GM12878 (cell line): Measurements from ENCODE around the gene BBOX1. TPM values are rescaled to one million over a fixed set of nuclear protein-coding genes. Genes with fewer than 3 reads are reported as not detected.

Experiments used
- ATAC-seq: fragments of 200-7000 bp; cut with Tn5 transposase; 3 replicates; pipeline ENCODE4 v1.9.1; 2020; ENCODE audit warnings: mild to moderate bottlenecking, moderate library complexity
- BruUV-seq: library from RNA; stranded (reverse); fragments of 400-500 nt; replicated peaks from 2 replicates; lab custom pipeline; 2021; lab: Mats Ljungman, UMichigan
- CTCF ChIA-PET: fragments of 300-600 bp; sonication (Branson Sonifier 250); formaldehyde crosslinking; extraction: SDS; loops from one replicate; lab custom pipeline; 2021; ENCODE audit warnings: inconsistent platforms; lab: Yijun Ruan, JAX
- POLR2A ChIA-PET: fragments of 350-600 bp; formaldehyde crosslinking; extraction: SDS; loops from one replicate; lab custom pipeline; 2021; ENCODE audit warnings: inconsistent platforms; lab: Charles Lee
- RAD21 ChIA-PET: fragments of 300-600 bp; sonication (Branson Sonifier 250); formaldehyde crosslinking; loops from one replicate; lab custom pipeline; 2023; ENCODE audit warnings: antibody characterized with exemption; ENCODE audit not compliant: unreplicated experiment; lab: Charles Lee
- SMC1A ChIA-PET: fragments of 300-600 bp; sonication (Branson Sonifier 250); formaldehyde crosslinking; loops from one replicate; lab custom pipeline; 2023; ENCODE audit not compliant: unreplicated experiment, uncharacterized antibody; lab: Charles Lee
- DNase-seq: peaks from one replicate; pipeline ENCODE4 v3.0.0-alpha.2; 2011; ENCODE audit warnings: low read depth, low spot score
- FAIRE-seq: peaks from 3 replicates; lab custom pipeline; 2011; peaks lifted over from hg19 to GRCh38; lab: Jason Lieb, UNC
- H2AFZ ChIP-seq: 2 replicates; pipeline ENCODE4 v1.6.0; 2011; ENCODE audit warnings: low read depth, low read length, control low read depth; ENCODE audit not compliant: control insufficient read depth
- H3K27ac ChIP-seq: 2 replicates; pipeline ENCODE4 v1.5.1; 2011; ENCODE audit warnings: control low read depth; ENCODE audit not compliant: control insufficient read depth, insufficient read depth
- H3K27me3 ChIP-seq, 2 experiments: replicated peaks in 1 of 2; 2 replicates each; pipeline versions ENCODE4 v1.6.0 to v1.6.1; 2011; ENCODE audit warnings: low read length in 1 of 2; ENCODE audit not compliant: control insufficient read depth in 2 of 2, insufficient read depth in 2 of 2
- H3K36me3 ChIP-seq, 2 experiments: 2 replicates each; pipeline ENCODE4 v1.5.1; 2011; ENCODE audit warnings: low read length in 1 of 2; ENCODE audit not compliant: control insufficient read depth in 2 of 2, insufficient read depth in 2 of 2
- H3K4me1 ChIP-seq: 2 replicates; pipeline ENCODE4 v1.6.1; 2011; ENCODE audit warnings: mild to moderate bottlenecking, low read length, moderate library complexity, mixed read lengths; ENCODE audit not compliant: control insufficient read depth, insufficient read depth
- H3K4me2 ChIP-seq: 2 replicates; pipeline ENCODE4 v1.6.0; 2011; ENCODE audit warnings: control low read depth; ENCODE audit not compliant: control insufficient read depth, insufficient read depth
- H3K4me3 ChIP-seq: fragments of 200-600 bp; sonication (generic); 2 replicates; pipeline ENCODE4 v1.5.1; 2016
- H3K79me2 ChIP-seq: 2 replicates; pipeline ENCODE4 v1.6.0; 2011; ENCODE audit warnings: low read length; ENCODE audit not compliant: control insufficient read depth, insufficient read depth
- H3K9ac ChIP-seq: 2 replicates; pipeline ENCODE4 v1.8.0; 2011; ENCODE audit warnings: low read length, control low read depth, mixed read lengths; ENCODE audit not compliant: control insufficient read depth, insufficient read depth
- H3K9me3 ChIP-seq: replicated peaks from 3 replicates; pipeline ENCODE4 v1.5.1; 2011; ENCODE audit warnings: mild to moderate bottlenecking, low read length; ENCODE audit not compliant: control insufficient read depth, insufficient read depth
- H4K20me1 ChIP-seq: 2 replicates; pipeline ENCODE4 v1.6.0; 2011; ENCODE audit not compliant: control insufficient read depth, insufficient read depth
- KAT2A ChIP-seq: conservative IDR thresholded peaks from 2 replicates; pipeline ENCODE4 v1.6.1; 2011; ENCODE audit warnings: low read depth, low read length; ENCODE audit not compliant: control insufficient read depth
- LARP7 ChIP-seq: fragments of 450-650 bp; IDR thresholded peaks from 2 replicates; pipeline ENCODE4 v1.6.1; 2017; ENCODE audit warnings: mild to moderate bottlenecking
- MTA3 ChIP-seq: IDR thresholded peaks from 2 replicates; pipeline ENCODE4 v1.6.1; 2012; ENCODE audit warnings: low read length, inconsistent platforms, borderline replicate concordance
- MYC ChIP-seq: IDR thresholded peaks from 2 replicates; pipeline ENCODE4 v1.6.1; 2011; ENCODE audit warnings: mild to moderate bottlenecking, low read length, moderate library complexity, inconsistent platforms; ENCODE audit not compliant: insufficient read depth, insufficient replicate concordance, insufficient read length, severe bottlenecking
- NBN ChIP-seq: fragments of 450-650 bp; IDR thresholded peaks from 2 replicates; pipeline ENCODE4 v1.6.1; 2016
- NRF1 ChIP-seq: conservative IDR thresholded peaks from 2 replicates; pipeline ENCODE4 v1.6.1; 2011; ENCODE audit warnings: mild to moderate bottlenecking, low read depth, low read length, improper control_type of control experiment
- PAX5 ChIP-seq: IDR thresholded peaks from 2 replicates; pipeline ENCODE4 v1.6.1; 2011; ENCODE audit warnings: low read depth, low read length, borderline replicate concordance
- TARDBP ChIP-seq: IDR thresholded peaks from 2 replicates; pipeline ENCODE4 v1.6.1; 2016; ENCODE audit warnings: borderline replicate concordance
- YBX1 ChIP-seq: fragments of 450-650 bp; IDR thresholded peaks from 2 replicates; pipeline ENCODE4 v1.6.1; 2016; ENCODE audit warnings: antibody characterized with exemption
- WGBS: methylation state at CpG from one replicate; pipeline ENCODE4 v1.1.6; 2016; ENCODE audit warnings: low lambda C conversion rate; ENCODE audit not compliant: insufficient replicate concordance, insufficient coverage; ENCODE audit errors: missing lambda C conversion rate; 5-methylcytosine and 5-hydroxymethylcytosine counted together
- in situ Hi-C: fragments of 300-500 bp; cut with MboI; formaldehyde crosslinking; loops from 9 replicates; pipeline ENCODE4 v1.14.3; 2018; ENCODE audit warnings: mixed read lengths
- intact Hi-C: fragments of 100-400 bp; cut with micrococcal nuclease; formaldehyde crosslinking; loops from one replicate; pipeline ENCODE4 v1.14.2; 2022; ENCODE audit not compliant: unreplicated experiment
- polyA plus RNA-seq, 11 experiments: library from polyadenylated mRNA; depleted of rRNA in 4 of 11; unstranded in 6 of 11; stranded (reverse) in 5 of 11; fragments of >200 nt; fragmentation: Nextera tagmentation in 4 of 11; fragmentation: Illumina TruSeq in 1 of 11; extraction: Ambion mirVana in 4 of 11; extraction: Trizol in 1 of 11; gene quantifications; 1 replicate in 1 of 11; 2 replicates in 10 of 11; pipeline versions ENCODE4 v1.2.1 to v1.2.3, GENCODE V29; 2011 to 2016; ENCODE audit warnings: inconsistent platforms in 2 of 11, missing spikeins in 2 of 11, low read depth in 1 of 11
- total RNA-seq, 4 experiments: library from RNA; depleted of rRNA in 3 of 4; stranded (reverse); fragments of >200 nt in 3 of 4; fragmentation: Illumina TruSeq in 1 of 4; extraction: Trizol in 1 of 4; gene quantifications; 2 replicates each; pipeline versions ENCODE4 v1.2.1 to v1.2.3, GENCODE V29; 2013 to 2021
- TF ChIP-seq, protein P1 (sequence below): fragments of 450-650 bp; formaldehyde crosslinking; IDR thresholded peaks from 2 replicates; pipeline ENCODE4 v1.4.0; 2022; ENCODE audit warnings: mild to moderate bottlenecking, moderate library complexity
- TF ChIP-seq, protein P2 (sequence below): IDR thresholded peaks from 2 replicates; pipeline ENCODE4 v1.6.1; 2011; ENCODE audit warnings: borderline replicate concordance, low read depth, mild to moderate bottlenecking, moderate library complexity, mixed read lengths, low read length; ENCODE audit not compliant: insufficient read depth; ENCODE audit errors: extremely low read length
- TF ChIP-seq, protein P3 (sequence below), 3 experiments: IDR thresholded peaks in 2 of 3; conservative IDR thresholded peaks in 1 of 3; 2 replicates each; pipeline ENCODE4 v1.5.1; 2011; ENCODE audit warnings: low read depth in 3 of 3, low read length in 3 of 3, mild to moderate bottlenecking in 3 of 3, control low read depth in 2 of 3, moderate library complexity in 2 of 3, inconsistent platforms in 1 of 3, mixed read lengths in 1 of 3; ENCODE audit not compliant: control insufficient read depth in 2 of 3, insufficient read depth in 1 of 3; ENCODE audit errors: extremely low read depth in 1 of 3
- TF ChIP-seq, protein P4 (sequence below): IDR thresholded peaks from 2 replicates; pipeline ENCODE4 v1.6.1; 2012; ENCODE audit warnings: mild to moderate bottlenecking, low read depth, low read length

BBOX1 gene
- total and polyA plus RNA-seq, 10 of the 15 experiments (the other 5 are each of a cell fraction or from before 2014, with no cell fraction given) = 3.5 TPM; not detected in 9

DNA sequence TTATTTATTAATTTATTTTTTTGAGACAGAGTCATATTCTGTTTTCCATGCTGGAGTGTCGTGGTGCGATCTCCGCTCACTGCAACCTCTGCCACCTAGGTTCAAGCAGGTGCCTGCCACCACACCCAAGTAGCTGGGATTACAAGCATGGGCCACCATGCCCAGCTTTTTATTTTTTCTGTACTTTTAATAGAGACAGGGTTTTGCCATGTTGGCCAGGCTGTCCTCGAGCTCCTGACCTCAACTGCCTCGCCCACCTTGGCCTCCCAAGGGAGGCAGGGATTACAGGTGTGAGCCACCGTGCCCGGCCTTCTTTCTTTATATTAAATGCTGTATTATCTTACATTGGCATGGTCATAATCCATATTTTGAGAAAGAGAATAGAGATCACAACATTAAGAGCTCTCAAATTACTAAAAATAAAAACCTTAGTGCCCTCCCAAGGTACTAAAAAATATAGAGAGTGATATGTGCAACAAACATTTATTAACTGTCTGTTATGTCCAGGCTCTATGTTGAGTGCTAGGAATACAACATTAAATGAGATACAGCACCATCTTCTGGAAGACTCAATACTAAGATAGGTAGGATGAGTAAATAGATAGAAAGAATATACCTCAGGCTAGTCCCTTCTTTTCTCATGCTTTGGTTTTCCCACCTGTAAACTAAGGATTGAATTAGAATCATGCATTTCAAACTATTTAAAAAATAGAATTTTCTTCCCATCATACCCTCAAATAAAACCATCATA lies 84.1 kb downstream of the BBOX1 start:
- no TSS peak for BruUV-seq
- RAD21 ChIA-PET = interaction anchor here (0.8 kb wide), 1 partner anchor 371 kb away, joined by 4 read pairs; no protein-coding TSS in a partner anchor
- CTCF ChIA-PET = interaction anchor here (0.6 to 1.1 kb wide), 3 partner anchors 8 to 411 kb away, joined by 3 read pairs; no protein-coding TSS in a partner anchor
- Histone ChIP-seq H3K4me1 (no peaks in the 10 kb centered on the region), H2AFZ (no peak overlapping the region), H3K27ac (no peak overlapping the region), H3K9ac (no peak overlapping the region), H3K27me3 (no peaks in the 10 kb centered on the region), H3K9me3 (no peaks in the 10 kb centered on the region), H4K20me1 (no peaks in the 10 kb centered on the region), H3K36me3 (no peaks in the 10 kb centered on the region), H3K4me3 (no peak overlapping the region), H3K4me2 (no peak overlapping the region), H3K79me2 (no peaks in the 10 kb centered on the region)
- intact Hi-C loops (loop anchor here (10.0 kb wide), 1 partner anchor 370 kb away; no protein-coding TSS in a partner anchor), in situ Hi-C loops (no loop called here)
- DNase-seq (no peak), FAIRE-seq (no peak), ATAC-seq (no peak)
- POLR2A ChIA-PET = no interaction called here
- SMC1A ChIA-PET = interaction anchor here (0.7 to 1.2 kb wide), 3 partner anchors 63 to 375 kb away, joined by 3 to 4 read pairs (median 3); no protein-coding TSS in a partner anchor
- 39% methylated on average over 7 of the region's 7 CpGs for WGBS
- no peak for TF ChIP-seq MYC
- TF ChIP-seq TARDBP = no peak
- TF ChIP-seq PAX5 = no peak
- TF ChIP-seq, protein P1, sequence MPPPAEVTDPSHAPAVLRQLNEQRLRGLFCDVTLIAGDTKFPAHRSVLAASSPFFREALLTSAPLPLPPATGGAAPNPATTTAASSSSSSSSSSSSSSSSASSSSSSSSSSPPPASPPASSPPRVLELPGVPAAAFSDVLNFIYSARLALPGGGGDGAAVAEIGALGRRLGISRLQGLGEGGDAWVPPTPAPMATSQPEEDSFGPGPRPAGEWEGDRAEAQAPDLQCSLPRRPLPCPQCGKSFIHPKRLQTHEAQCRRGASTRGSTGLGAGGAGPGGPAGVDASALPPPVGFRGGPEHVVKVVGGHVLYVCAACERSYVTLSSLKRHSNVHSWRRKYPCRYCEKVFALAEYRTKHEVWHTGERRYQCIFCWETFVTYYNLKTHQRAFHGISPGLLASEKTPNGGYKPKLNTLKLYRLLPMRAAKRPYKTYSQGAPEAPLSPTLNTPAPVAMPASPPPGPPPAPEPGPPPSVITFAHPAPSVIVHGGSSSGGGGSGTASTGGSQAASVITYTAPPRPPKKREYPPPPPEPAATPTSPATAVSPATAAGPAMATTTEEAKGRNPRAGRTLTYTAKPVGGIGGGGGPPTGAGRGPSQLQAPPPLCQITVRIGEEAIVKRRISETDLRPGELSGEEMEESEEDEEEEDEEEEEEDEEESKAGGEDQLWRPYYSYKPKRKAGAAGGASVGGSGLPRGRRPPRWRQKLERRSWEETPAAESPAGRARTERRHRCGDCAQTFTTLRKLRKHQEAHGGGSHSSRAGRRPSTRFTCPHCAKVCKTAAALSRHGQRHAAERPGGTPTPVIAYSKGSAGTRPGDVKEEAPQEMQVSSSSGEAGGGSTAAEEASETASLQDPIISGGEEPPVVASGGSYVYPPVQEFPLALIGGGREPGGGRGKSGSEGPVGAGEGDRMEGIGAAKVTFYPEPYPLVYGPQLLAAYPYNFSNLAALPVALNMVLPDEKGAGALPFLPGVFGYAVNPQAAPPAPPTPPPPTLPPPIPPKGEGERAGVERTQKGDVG (CRISPR knock-in tag) = no peak
- no peak for TF ChIP-seq LARP7
- TF ChIP-seq KAT2A = no peak
- TF ChIP-seq, protein P2, sequence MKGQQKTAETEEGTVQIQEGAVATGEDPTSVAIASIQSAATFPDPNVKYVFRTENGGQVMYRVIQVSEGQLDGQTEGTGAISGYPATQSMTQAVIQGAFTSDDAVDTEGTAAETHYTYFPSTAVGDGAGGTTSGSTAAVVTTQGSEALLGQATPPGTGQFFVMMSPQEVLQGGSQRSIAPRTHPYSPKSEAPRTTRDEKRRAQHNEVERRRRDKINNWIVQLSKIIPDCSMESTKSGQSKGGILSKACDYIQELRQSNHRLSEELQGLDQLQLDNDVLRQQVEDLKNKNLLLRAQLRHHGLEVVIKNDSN = no peak
- no peak for TF ChIP-seq NBN
- TF ChIP-seq YBX1 = no peak
- TF ChIP-seq, protein P3, sequence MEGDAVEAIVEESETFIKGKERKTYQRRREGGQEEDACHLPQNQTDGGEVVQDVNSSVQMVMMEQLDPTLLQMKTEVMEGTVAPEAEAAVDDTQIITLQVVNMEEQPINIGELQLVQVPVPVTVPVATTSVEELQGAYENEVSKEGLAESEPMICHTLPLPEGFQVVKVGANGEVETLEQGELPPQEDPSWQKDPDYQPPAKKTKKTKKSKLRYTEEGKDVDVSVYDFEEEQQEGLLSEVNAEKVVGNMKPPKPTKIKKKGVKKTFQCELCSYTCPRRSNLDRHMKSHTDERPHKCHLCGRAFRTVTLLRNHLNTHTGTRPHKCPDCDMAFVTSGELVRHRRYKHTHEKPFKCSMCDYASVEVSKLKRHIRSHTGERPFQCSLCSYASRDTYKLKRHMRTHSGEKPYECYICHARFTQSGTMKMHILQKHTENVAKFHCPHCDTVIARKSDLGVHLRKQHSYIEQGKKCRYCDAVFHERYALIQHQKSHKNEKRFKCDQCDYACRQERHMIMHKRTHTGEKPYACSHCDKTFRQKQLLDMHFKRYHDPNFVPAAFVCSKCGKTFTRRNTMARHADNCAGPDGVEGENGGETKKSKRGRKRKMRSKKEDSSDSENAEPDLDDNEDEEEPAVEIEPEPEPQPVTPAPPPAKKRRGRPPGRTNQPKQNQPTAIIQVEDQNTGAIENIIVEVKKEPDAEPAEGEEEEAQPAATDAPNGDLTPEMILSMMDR (IDR thresholded peaks at IDR 0.05 in 2 of 3, conservative IDR thresholded peaks at IDR 0.05 in 1 of 3; ENCODE audit: control insufficient read depth in 2 of 3, extremely low read depth in 1 of 3, insufficient read depth in 1 of 3, low read depth in 3 of 3, low read length in 3 of 3) = no peak; a peak in 1 of 6 replicates
- TF ChIP-seq MTA3 = no peak
- TF ChIP-seq NRF1 = no peak
- TF ChIP-seq, protein P4, sequence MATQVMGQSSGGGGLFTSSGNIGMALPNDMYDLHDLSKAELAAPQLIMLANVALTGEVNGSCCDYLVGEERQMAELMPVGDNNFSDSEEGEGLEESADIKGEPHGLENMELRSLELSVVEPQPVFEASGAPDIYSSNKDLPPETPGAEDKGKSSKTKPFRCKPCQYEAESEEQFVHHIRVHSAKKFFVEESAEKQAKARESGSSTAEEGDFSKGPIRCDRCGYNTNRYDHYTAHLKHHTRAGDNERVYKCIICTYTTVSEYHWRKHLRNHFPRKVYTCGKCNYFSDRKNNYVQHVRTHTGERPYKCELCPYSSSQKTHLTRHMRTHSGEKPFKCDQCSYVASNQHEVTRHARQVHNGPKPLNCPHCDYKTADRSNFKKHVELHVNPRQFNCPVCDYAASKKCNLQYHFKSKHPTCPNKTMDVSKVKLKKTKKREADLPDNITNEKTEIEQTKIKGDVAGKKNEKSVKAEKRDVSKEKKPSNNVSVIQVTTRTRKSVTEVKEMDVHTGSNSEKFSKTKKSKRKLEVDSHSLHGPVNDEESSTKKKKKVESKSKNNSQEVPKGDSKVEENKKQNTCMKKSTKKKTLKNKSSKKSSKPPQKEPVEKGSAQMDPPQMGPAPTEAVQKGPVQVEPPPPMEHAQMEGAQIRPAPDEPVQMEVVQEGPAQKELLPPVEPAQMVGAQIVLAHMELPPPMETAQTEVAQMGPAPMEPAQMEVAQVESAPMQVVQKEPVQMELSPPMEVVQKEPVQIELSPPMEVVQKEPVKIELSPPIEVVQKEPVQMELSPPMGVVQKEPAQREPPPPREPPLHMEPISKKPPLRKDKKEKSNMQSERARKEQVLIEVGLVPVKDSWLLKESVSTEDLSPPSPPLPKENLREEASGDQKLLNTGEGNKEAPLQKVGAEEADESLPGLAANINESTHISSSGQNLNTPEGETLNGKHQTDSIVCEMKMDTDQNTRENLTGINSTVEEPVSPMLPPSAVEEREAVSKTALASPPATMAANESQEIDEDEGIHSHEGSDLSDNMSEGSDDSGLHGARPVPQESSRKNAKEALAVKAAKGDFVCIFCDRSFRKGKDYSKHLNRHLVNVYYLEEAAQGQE = no peak
